Neutrophil (primary cell): Measurements from ENCODE around the gene EMX2.

Experiments used
- H3K27ac ChIP-seq: fragments of 200-600 bp; sonication (generic); 2 replicates; pipeline ENCODE4 v1.5.1; 2016; ENCODE audit warnings: mild to moderate bottlenecking, moderate library complexity
- H3K27me3 ChIP-seq: fragments of 200-600 bp; sonication (generic); 2 replicates; pipeline ENCODE4 v1.6.0; 2016; ENCODE audit warnings: mild to moderate bottlenecking
- H3K36me3 ChIP-seq: fragments of 200-600 bp; sonication (generic); 2 replicates; pipeline ENCODE4 v1.5.1; 2017
- H3K4me1 ChIP-seq, 2 experiments: fragments of 200-600 bp in 1 of 2; sonication (generic) in 1 of 2; 1 replicate in 1 of 2; 2 replicates in 1 of 2; pipeline versions ENCODE4 v1.5.1 to v1.6.1; 2013 to 2016; ENCODE audit warnings: low read depth in 1 of 2, low read length in 1 of 2, mild to moderate bottlenecking in 1 of 2, moderate library complexity in 1 of 2; ENCODE audit not compliant: control insufficient read depth in 1 of 2, insufficient read depth in 1 of 2
- H3K4me3 ChIP-seq, 2 experiments: fragments of 200-600 bp in 1 of 2; sonication (generic) in 1 of 2; 1 replicate in 1 of 2; 2 replicates in 1 of 2; pipeline ENCODE4 v1.5.1; 2013 to 2016; ENCODE audit warnings: low read depth in 1 of 2, low read length in 1 of 2, mild to moderate bottlenecking in 1 of 2, moderate library complexity in 1 of 2
- H3K9me3 ChIP-seq: fragments of 200-600 bp; sonication (generic); 2 replicates; pipeline ENCODE4 v1.5.1; 2016
- CTCF ChIP-seq: fragments of 200-600 bp; sonication (generic); IDR thresholded peaks from 2 replicates; pipeline ENCODE4 v1.5.1; 2016; ENCODE audit warnings: antibody characterized with exemption

The EMX2 gene

GRCh38 chr10:117560942-117561341 is 18.4 kb downstream of the EMX2 start:
- Histone ChIP-seq H3K4me3 (no peak overlapping the region), H3K27ac (no peak overlapping the region), H3K36me3 (no peaks in the 10 kb centered on the region), H3K9me3 (no peaks in the 10 kb centered on the region), H3K4me1 (no peaks in the 10 kb centered on the region), H3K27me3 (peaks cover 94% of the 10 kb centered on the region)
- no peak for TF ChIP-seq CTCF

GRCh38 chr10:117562220-117562619 is 19.7 kb downstream of the EMX2 start:
- H3K27ac ChIP-seq: no peak overlapping the region
- peaks cover 93% of the 10 kb centered on the region for H3K27me3 ChIP-seq
- no peaks in the 10 kb centered on the region for H3K36me3 ChIP-seq
- H3K4me1 ChIP-seq: no peaks in the 10 kb centered on the region
- H3K9me3 ChIP-seq: no peaks in the 10 kb centered on the region
- no peak for TF ChIP-seq CTCF
- H3K4me3 ChIP-seq: no peak overlapping the region

- Histone ChIP-seq H3K4me1 (no peaks in the 10 kb centered on the region), H3K36me3 (no peaks in the 10 kb centered on the region), H3K9me3 (no peaks in the 10 kb centered on the region), H3K27me3 (peaks cover 95% of the 10 kb centered on the region), H3K4me3 (no peak overlapping the region), H3K27ac (no peak overlapping the region)
- no peak for TF ChIP-seq CTCF
These were observed 20.6 kb downstream of the EMX2 start for GRCh38 chr10:117562896-117563737.

- Histone ChIP-seq H3K27ac (no peak overlapping the region), H3K4me3 (no peak overlapping the region), H3K4me1 (no peaks in the 10 kb centered on the region), H3K9me3 (no peaks in the 10 kb centered on the region), H3K27me3 (peaks cover 95% of the 10 kb centered on the region), H3K36me3 (no peaks in the 10 kb centered on the region)
- no peak for TF ChIP-seq CTCF
These were observed 21.2 kb downstream of the EMX2 start for GRCh38 chr10:117563780-117564179.

GRCh38 chr10:117565068-117565467 is 22.5 kb downstream of the EMX2 start:
- no peaks in the 10 kb centered on the region for H3K36me3 ChIP-seq
- peaks cover 95% of the 10 kb centered on the region for H3K27me3 ChIP-seq
- H3K9me3 ChIP-seq: no peaks in the 10 kb centered on the region
- TF ChIP-seq CTCF: no peak
- H3K4me3 ChIP-seq: no peak overlapping the region
- no peaks in the 10 kb centered on the region for H3K4me1 ChIP-seq
- H3K27ac ChIP-seq: no peak overlapping the region
